ENCODE results near the gene REV3L. TPM values are rescaled to one million over a fixed set of nuclear protein-coding genes. Genes with fewer than 3 reads are reported as not detected.

The REV3L gene
- total and polyA plus RNA-seq, 2 of the 8 experiments (the other 6 are each of a cell fraction or from before 2014, with no cell fraction given): 2.1 to 6.6 TPM

GRCh38 chr6:111441678-111442243 is 41.3 kb downstream of the REV3L start (continued):
- TF ChIP-seq CHD7 (IDR thresholded peaks at IDR 0.05; ENCODE audit: insufficient replicate concordance, low read length) (no peak), TCF12 (IDR thresholded peaks at IDR 0.05; ENCODE audit: low read depth, low read length) (no peak), CTCF (IDR thresholded peaks at IDR 0.05; ENCODE audit: control extremely low read depth in 1 of 3, insufficient read depth in 1 of 3, low read depth in 1 of 3, low read length in 3 of 3) (no peak), USF2 (IDR thresholded peaks at IDR 0.05; ENCODE audit: low read length) (no peak), CHD1 (IDR thresholded peaks at IDR 0.05; ENCODE audit: low read depth, low read length) (no peak), FOSL1 (IDR thresholded peaks at IDR 0.05; ENCODE audit: insufficient read depth, low read depth, low read length) (no peak), CTBP2 (IDR thresholded peaks at IDR 0.05; ENCODE audit: borderline replicate concordance, insufficient read depth, insufficient read length, low read length) (no peak)

All from H1 (cell line).